HFFc6 (cell line): ENCODE results near the gene ZNF749. TPM values are rescaled to one million over a fixed set of nuclear protein-coding genes. Genes with fewer than 3 reads are reported as not detected.
A peak's percentile ranks its signal among the peaks of the same experiment; 100 is the strongest.
"Not testable (repeated sequence)": the region's sequence is repeated elsewhere in the genome, so short reads cannot be mapped to it uniquely, and the experiment has no call there.

Experiments
- DNase-seq: peaks from one replicate; pipeline ENCODE4 v3.0.0-alpha.2; 2018
- H3K27ac Mint-ChIP-seq: 2 replicates; pipeline ENCODE4 v1.8.0; 2020; ENCODE audit warnings: mild to moderate bottlenecking, mixed read lengths
- H3K27me3 Mint-ChIP-seq: 2 replicates; pipeline ENCODE4 v1.8.0; 2021; ENCODE audit warnings: mild to moderate bottlenecking, moderate library complexity, mixed read lengths; ENCODE audit not compliant: insufficient read depth
- H3K36me3 Mint-ChIP-seq: 2 replicates; pipeline ENCODE4 v1.8.0; 2021; ENCODE audit warnings: low read depth, mixed read lengths
- H3K4me1 Mint-ChIP-seq: 2 replicates; pipeline ENCODE4 v1.8.0; 2020; ENCODE audit warnings: low read depth, mixed read lengths
- H3K4me3 Mint-ChIP-seq: 2 replicates; pipeline ENCODE4 v1.8.0; 2020; ENCODE audit warnings: mild to moderate bottlenecking, moderate library complexity, mixed read lengths
- H3K9me3 Mint-ChIP-seq: 2 replicates; pipeline ENCODE4 v1.8.0; 2020; ENCODE audit warnings: mild to moderate bottlenecking, mixed read lengths
- total RNA-seq, 6 experiments: library from RNA; stranded (reverse); fragmentation: NEBNext Ultra II Directional; extraction: Animal tissue kit (Norgen Biotek cat#: 25700); gene quantifications; 2 replicates in 1 of 6; 3 replicates in 5 of 6; pipeline ENCODE4 v1.2.3, GENCODE V29; 2021
- TF ChIP-seq, protein P1 (sequence below): fragments of 200-600 bp; sonication (generic); IDR thresholded peaks from 2 replicates; pipeline ENCODE4 v1.5.0; 2021; ENCODE audit warnings: antibody characterized with exemption, mild to moderate bottlenecking

Gene ZNF749
- total RNA-seq, 6 experiments from 2014 or later: 4.8 to 8.0 (median 6.6) TPM

GRCh38 chr19:57473646-57474045 is 38.5 kb downstream of the ZNF749 start:
- no peak overlapping the region for H3K27ac Mint-ChIP-seq
- peaks cover 94% of the 10 kb centered on the region for H3K9me3 Mint-ChIP-seq
- peaks cover 8% of the 10 kb centered on the region; the same call in 1 of the 2 replicates for H3K4me1 Mint-ChIP-seq
- no peak for DNase-seq
- no peaks in the 10 kb centered on the region; the same call in 1 of the 2 replicates for H3K27me3 Mint-ChIP-seq
- peaks cover 89% of the 10 kb centered on the region for H3K36me3 Mint-ChIP-seq
- H3K4me3 Mint-ChIP-seq: no peak overlapping the region
- TF ChIP-seq, protein P1, sequence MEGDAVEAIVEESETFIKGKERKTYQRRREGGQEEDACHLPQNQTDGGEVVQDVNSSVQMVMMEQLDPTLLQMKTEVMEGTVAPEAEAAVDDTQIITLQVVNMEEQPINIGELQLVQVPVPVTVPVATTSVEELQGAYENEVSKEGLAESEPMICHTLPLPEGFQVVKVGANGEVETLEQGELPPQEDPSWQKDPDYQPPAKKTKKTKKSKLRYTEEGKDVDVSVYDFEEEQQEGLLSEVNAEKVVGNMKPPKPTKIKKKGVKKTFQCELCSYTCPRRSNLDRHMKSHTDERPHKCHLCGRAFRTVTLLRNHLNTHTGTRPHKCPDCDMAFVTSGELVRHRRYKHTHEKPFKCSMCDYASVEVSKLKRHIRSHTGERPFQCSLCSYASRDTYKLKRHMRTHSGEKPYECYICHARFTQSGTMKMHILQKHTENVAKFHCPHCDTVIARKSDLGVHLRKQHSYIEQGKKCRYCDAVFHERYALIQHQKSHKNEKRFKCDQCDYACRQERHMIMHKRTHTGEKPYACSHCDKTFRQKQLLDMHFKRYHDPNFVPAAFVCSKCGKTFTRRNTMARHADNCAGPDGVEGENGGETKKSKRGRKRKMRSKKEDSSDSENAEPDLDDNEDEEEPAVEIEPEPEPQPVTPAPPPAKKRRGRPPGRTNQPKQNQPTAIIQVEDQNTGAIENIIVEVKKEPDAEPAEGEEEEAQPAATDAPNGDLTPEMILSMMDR: no peak

GRCh38 chr19:57477191-57478008 is 42.3 kb downstream of the ZNF749 start, which contains the start of gene ZNF772:
TSS of gene ZNF772 (minus strand) at chr19:57477566. CDS start at chr19:57477309, 257 bp downstream.
- peak; percentile 82 for DNase-seq
- H3K27me3 Mint-ChIP-seq: no peaks in the 10 kb centered on the region; the same call in 1 of the 2 replicates
- H3K36me3 Mint-ChIP-seq: peaks cover 53% of the 10 kb centered on the region
- H3K4me3 Mint-ChIP-seq: peak within 1 kb of the TSS; percentile 86
- peak within 1 kb of the TSS; percentile 65 for H3K27ac Mint-ChIP-seq
- peaks cover 66% of the 10 kb centered on the region for H3K9me3 Mint-ChIP-seq
- TF ChIP-seq, protein P1: peak; percentile 70
- H3K4me1 Mint-ChIP-seq: peaks cover 8% of the 10 kb centered on the region; the same call in 1 of the 2 replicates

GRCh38 chr19:57487477-57488298 is 52.6 kb downstream of the ZNF749 start, which contains the start of gene ZNF419:
TSS of gene ZNF419 (plus strand) at chr19:57487750. CDS start at chr19:57487951, 201 bp downstream.
- Mint-ChIP-seq H3K27ac (peak within 1 kb of the TSS; percentile 68), H3K4me3 (peak within 1 kb of the TSS; percentile 86), H3K4me1 (peaks cover 17% of the 10 kb centered on the region), H3K9me3 (peaks cover 12% of the 10 kb centered on the region), H3K36me3 (peaks cover 40% of the 10 kb centered on the region)
- TF ChIP-seq, protein P1: peak; percentile 48; the same call in 1 of the 2 replicates
- H3K27me3 Mint-ChIP-seq: not testable (repeated sequence)
- DNase-seq: peak; percentile 76

DNA sequence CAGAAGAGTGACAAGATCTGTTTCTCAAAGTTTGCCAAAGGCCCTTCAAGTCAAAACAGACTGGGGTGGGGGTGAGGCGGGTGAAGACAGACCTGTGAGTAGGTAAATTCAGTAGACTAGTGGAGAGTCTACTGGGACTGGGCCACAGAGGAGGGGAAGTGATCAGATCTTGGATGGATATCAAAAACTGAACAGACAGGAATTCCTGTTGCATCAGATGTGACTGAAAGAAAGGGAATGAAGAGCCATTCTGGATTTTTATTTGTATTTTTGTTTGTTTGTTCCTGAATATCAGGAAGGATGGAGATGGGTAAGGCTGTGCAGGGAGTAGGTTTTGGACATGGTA is 53.1 kb downstream of the ZNF749 start:
- H3K27me3 Mint-ChIP-seq, DNase-seq: not testable (repeated sequence)
- Mint-ChIP-seq H3K9me3 (peaks cover 17% of the 10 kb centered on the region), H3K27ac (peak overlapping the region; percentile 68), H3K36me3 (peaks cover 45% of the 10 kb centered on the region), H3K4me1 (peaks cover 17% of the 10 kb centered on the region), H3K4me3 (peak overlapping the region; percentile 86)

Other genes starting within 250 kb of the ZNF749 start
- 10 to 100 TPM; 20.1 to 23.1 (median 22.6) TPM for gene ZNF264, start 243.8 kb upstream of the ZNF749 start, total RNA-seq
- 1 to 10 TPM in 1 of 6 experiments, under 1 TPM in 4, not detected in 1; 0.31 to 1.1 (median 0.48) TPM for gene AURKC, start 204.3 kb upstream of the ZNF749 start, total RNA-seq
- 10 to 100 TPM; 10.7 to 12.8 (median 11.9) TPM for gene ZNF805, start 194.7 kb upstream of the ZNF749 start, total RNA-seq
- 10 to 100 TPM; 17.3 to 39.5 (median 22.2) TPM for gene ZNF460, start 154.8 kb upstream of the ZNF749 start, total RNA-seq
- gene ZNF543, start 114.9 kb upstream of the ZNF749 start, total RNA-seq: 1 to 10 TPM; 4.6 to 5.2 (median 4.8) TPM
- gene ZNF304, start 84.1 kb upstream of the ZNF749 start, total RNA-seq: 1 to 10 TPM; 7.1 to 8.1 (median 7.7) TPM
- gene TRAPPC2B, start 71.8 kb upstream of the ZNF749 start, total RNA-seq: 1 to 10 TPM; 7.3 to 8.5 (median 8.2) TPM
- gene ZNF547, start 71.8 kb upstream of the ZNF749 start, total RNA-seq: 1 to 10 TPM; 1.5 to 2.9 (median 1.7) TPM
- gene ZNF548, start 45.5 kb upstream of the ZNF749 start, total RNA-seq: 10 to 100 TPM in 1 of 6 experiments, 1 to 10 TPM in 5; 8.0 to 10.4 (median 9.2) TPM
- gene ZNF17, start 24.2 kb upstream of the ZNF749 start, total RNA-seq: 1 to 10 TPM; 6.4 to 8.1 (median 7.0) TPM
- gene VN1R1, start 21.8 kb downstream of the ZNF749 start, total RNA-seq: under 1 TPM; 0.12 to 0.46 (median 0.17) TPM
- 1 to 10 TPM; 2.3 to 5.9 (median 4.7) TPM for gene ZNF772, start 42.2 kb downstream of the ZNF749 start, total RNA-seq
- 10 to 100 TPM in 2 of 6 experiments, 1 to 10 TPM in 4; 6.3 to 10.6 (median 7.3) TPM for gene ZNF419, start 52.4 kb downstream of the ZNF749 start, total RNA-seq
- 1 to 10 TPM; 5.7 to 8.0 (median 6.8) TPM for gene ZNF773, start 64.6 kb downstream of the ZNF749 start, total RNA-seq
- gene ZNF549, start 92.0 kb downstream of the ZNF749 start, total RNA-seq: 1 to 10 TPM; 3.0 to 4.0 (median 3.7) TPM
- gene ZNF550, start 124.5 kb downstream of the ZNF749 start, total RNA-seq: 1 to 10 TPM; 4.8 to 8.5 (median 5.6) TPM
- 1 to 10 TPM; 3.8 to 5.4 (median 5.0) TPM for gene ZNF416, start 143.6 kb downstream of the ZNF749 start, total RNA-seq
- gene ZIK1, start 148.8 kb downstream of the ZNF749 start, total RNA-seq: 1 to 10 TPM in 3 of 6 experiments, under 1 TPM in 3; 0.80 to 3.0 (median 1.3) TPM
- gene ZNF530, start 164.6 kb downstream of the ZNF749 start, total RNA-seq: 1 to 10 TPM; 2.3 to 4.5 (median 3.6) TPM
- 10 to 100 TPM; 13.5 to 14.6 (median 14.3) TPM for gene ZNF134, start 178.9 kb downstream of the ZNF749 start, total RNA-seq
- gene ZNF211, start 197.8 kb downstream of the ZNF749 start, total RNA-seq: 1 to 10 TPM; 5.8 to 8.1 (median 6.7) TPM
- not detected for gene ZSCAN4, start 233.6 kb downstream of the ZNF749 start, total RNA-seq
- 1 to 10 TPM; 3.3 to 4.6 (median 4.4) TPM for gene ZNF551, start 246.7 kb downstream of the ZNF749 start, total RNA-seq